ENCODE measurements around the gene SCLT1.

Gene SCLT1

DNA sequence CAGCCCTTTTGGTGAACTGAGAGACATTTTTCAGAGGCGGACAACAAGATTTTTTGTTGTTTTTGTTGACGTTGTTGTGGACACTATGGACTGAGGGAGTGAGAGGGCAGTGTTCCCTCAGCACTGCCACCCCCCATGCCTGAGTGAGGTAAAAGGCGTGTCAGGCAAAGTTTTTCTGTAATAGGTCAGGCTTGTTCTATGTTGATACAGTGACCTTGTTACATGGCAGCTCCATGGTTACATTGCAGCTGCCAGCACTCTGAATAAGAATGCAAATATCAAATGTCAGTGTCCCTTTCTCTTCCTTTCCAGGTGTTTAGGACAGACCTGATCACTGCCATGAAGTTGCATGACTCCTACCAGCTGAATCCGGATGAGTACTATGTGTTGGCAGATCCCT lies 247.3 kb downstream of the SCLT1 start:
- Histone ChIP-seq H3K9ac (ENCODE audit: insufficient read length, low read depth) (no peak overlapping the region), H3K4me1 (ENCODE audit: insufficient read depth, insufficient read length) (peaks cover 4% of the 10 kb centered on the region), H3K4me3 (ENCODE audit: insufficient read length, low read depth) (no peak overlapping the region), H3K36me3 (ENCODE audit: insufficient read depth, insufficient read length, low read length) (peaks cover 91% of the 10 kb centered on the region), H3K27me3 (ENCODE audit: insufficient read depth, insufficient read length) (no peaks in the 10 kb centered on the region), H3K9me3 (ENCODE audit: insufficient read depth, low read length) (no peaks in the 10 kb centered on the region)
- TF ChIP-seq YY1 (IDR thresholded peaks at IDR 0.05; ENCODE audit: insufficient read depth, insufficient read length) (no peak), SUZ12 (IDR thresholded peaks at IDR 0.05; ENCODE audit: extremely low read depth, insufficient read depth, insufficient read length) (no peak), ZNF274 (IDR thresholded peaks at IDR 0.05; ENCODE audit: low read depth, low read length) (no peak)
- DNase-seq (ENCODE audit: low read depth, low spot score): no peak

DNA sequence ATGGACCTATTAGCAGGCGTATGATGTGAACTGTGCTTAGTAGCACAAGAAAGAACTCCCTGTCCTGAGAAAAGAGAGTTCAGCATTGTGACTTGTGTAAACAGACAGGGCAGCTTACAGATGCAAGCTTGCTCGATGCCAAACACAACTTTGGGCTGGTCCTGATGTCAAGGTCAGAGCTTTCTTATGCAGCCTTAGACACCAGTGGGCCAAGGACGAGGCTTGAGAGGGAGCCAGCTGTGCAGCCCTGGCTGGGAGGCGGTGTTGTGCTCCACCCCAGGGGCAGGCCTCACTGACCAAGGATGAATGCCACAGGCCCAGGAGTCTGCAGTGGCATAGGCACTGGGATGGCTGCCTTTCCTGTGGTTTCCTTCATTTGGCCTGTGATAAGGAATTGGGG lies 248.4 kb downstream of the SCLT1 start:
- peaks cover 4% of the 10 kb centered on the region for H3K4me1 ChIP-seq (ENCODE audit: insufficient read depth, insufficient read length)
- TF ChIP-seq ZNF274 (IDR thresholded peaks at IDR 0.05; ENCODE audit: low read depth, low read length) (no peak), SUZ12 (IDR thresholded peaks at IDR 0.05; ENCODE audit: extremely low read depth, insufficient read depth, insufficient read length) (no peak), YY1 (IDR thresholded peaks at IDR 0.05; ENCODE audit: insufficient read depth, insufficient read length) (no peak)
- H3K9ac ChIP-seq (ENCODE audit: insufficient read length, low read depth): no peak overlapping the region
- H3K27me3 ChIP-seq (ENCODE audit: insufficient read depth, insufficient read length): no peaks in the 10 kb centered on the region
- DNase-seq (ENCODE audit: low read depth, low spot score): no peak
- no peaks in the 10 kb centered on the region for H3K9me3 ChIP-seq (ENCODE audit: insufficient read depth, low read length)
- H3K4me3 ChIP-seq (ENCODE audit: insufficient read length, low read depth): no peak overlapping the region
- peaks cover 90% of the 10 kb centered on the region for H3K36me3 ChIP-seq (ENCODE audit: insufficient read depth, insufficient read length, low read length)

DNA sequence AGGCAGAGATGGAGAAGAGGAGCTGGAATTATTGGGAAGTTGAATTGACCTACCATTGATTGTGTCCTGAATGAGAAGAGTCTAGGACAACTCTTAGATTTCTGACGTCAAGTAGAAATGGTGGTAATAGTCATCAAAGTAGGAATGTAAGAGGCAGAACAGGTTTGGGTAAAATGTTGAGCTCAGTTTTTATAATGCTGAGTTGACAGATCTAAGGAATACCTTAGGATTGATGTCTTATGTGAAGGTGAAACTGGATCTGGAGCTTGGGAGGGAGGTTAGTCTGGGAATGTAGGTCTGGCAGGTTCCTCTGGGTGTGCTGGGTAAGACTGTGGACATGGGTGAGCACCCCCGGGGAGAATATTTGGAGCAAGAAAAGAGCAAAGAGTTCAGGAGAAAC lies 251.9 kb downstream of the SCLT1 start:
- no peak overlapping the region for H3K9ac ChIP-seq (ENCODE audit: insufficient read length, low read depth)
- H3K36me3 ChIP-seq (ENCODE audit: insufficient read depth, insufficient read length, low read length): peaks cover 80% of the 10 kb centered on the region
- peaks cover 4% of the 10 kb centered on the region for H3K4me1 ChIP-seq (ENCODE audit: insufficient read depth, insufficient read length)
- no peaks in the 10 kb centered on the region for H3K27me3 ChIP-seq (ENCODE audit: insufficient read depth, insufficient read length)
- no peak for DNase-seq (ENCODE audit: low read depth, low spot score)
- TF ChIP-seq ZNF274 (IDR thresholded peaks at IDR 0.05; ENCODE audit: low read depth, low read length): no peak
- no peak for TF ChIP-seq SUZ12 (IDR thresholded peaks at IDR 0.05; ENCODE audit: extremely low read depth, insufficient read depth, insufficient read length)
- no peak for TF ChIP-seq YY1 (IDR thresholded peaks at IDR 0.05; ENCODE audit: insufficient read depth, insufficient read length)
- H3K9me3 ChIP-seq (ENCODE audit: insufficient read depth, low read length): no peaks in the 10 kb centered on the region
- no peak overlapping the region for H3K4me3 ChIP-seq (ENCODE audit: insufficient read length, low read depth)

DNA sequence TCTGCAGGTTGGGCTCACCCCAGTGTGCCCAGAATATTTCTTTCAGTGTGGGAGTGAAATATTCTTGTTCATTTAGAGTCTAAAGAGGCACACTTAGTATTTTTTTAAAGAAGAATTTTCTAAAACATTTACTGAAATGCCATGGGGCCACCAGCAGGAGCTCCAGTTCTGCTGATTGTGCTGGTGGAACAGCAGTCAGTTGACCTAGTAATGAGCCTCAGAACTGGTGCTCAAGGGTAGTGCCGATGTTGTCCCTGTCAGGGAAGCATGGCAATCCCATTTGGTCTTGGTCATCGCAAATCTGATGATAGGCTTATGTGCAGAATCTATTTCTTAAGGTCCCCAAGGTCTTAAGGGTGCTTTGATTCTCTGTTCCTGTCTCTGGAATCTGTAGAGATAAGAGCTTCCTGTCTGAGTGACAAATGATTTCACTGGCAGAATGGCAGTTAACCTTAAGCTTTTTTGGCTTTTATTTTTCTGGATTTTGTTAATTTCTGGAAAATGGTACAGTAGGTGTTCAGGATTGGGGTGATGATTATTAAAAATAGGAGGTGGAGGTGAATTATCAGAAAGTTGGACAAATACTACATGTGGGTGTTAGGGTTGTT lies 252.5 kb downstream of the SCLT1 start:
- no peaks in the 10 kb centered on the region for H3K27me3 ChIP-seq (ENCODE audit: insufficient read depth, insufficient read length)
- H3K9me3 ChIP-seq (ENCODE audit: insufficient read depth, low read length): no peaks in the 10 kb centered on the region
- DNase-seq (ENCODE audit: low read depth, low spot score): no peak
- TF ChIP-seq YY1 (IDR thresholded peaks at IDR 0.05; ENCODE audit: insufficient read depth, insufficient read length): no peak
- no peak for TF ChIP-seq ZNF274 (IDR thresholded peaks at IDR 0.05; ENCODE audit: low read depth, low read length)
- TF ChIP-seq SUZ12 (IDR thresholded peaks at IDR 0.05; ENCODE audit: extremely low read depth, insufficient read depth, insufficient read length): no peak
- H3K4me1 ChIP-seq (ENCODE audit: insufficient read depth, insufficient read length): no peaks in the 10 kb centered on the region
- H3K36me3 ChIP-seq (ENCODE audit: insufficient read depth, insufficient read length, low read length): peaks cover 77% of the 10 kb centered on the region
- H3K9ac ChIP-seq (ENCODE audit: insufficient read length, low read depth): no peak overlapping the region
- H3K4me3 ChIP-seq (ENCODE audit: insufficient read length, low read depth): no peak overlapping the region

DNA sequence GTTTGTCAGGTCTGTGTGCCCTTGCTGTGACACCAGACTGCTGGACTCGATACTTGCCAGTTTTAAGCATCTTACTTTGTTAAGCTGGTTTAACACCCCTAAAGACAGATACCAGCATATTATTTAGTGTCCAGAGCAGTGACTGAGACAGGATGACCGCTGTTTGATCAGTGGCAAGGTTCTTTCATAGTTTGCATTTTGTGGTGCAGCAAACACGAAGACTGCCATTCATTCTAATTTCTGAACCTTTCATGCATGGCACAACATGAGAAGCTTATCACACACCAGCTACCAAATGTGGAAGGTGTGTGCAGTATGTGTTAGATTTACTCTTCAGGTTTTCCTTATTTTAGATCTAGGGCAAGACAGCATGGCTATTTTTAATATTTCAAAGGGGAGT lies 255.7 kb downstream of the SCLT1 start:
- no peaks in the 10 kb centered on the region for H3K4me1 ChIP-seq (ENCODE audit: insufficient read depth, insufficient read length)
- no peak overlapping the region for H3K4me3 ChIP-seq (ENCODE audit: insufficient read length, low read depth)
- TF ChIP-seq SUZ12 (IDR thresholded peaks at IDR 0.05; ENCODE audit: extremely low read depth, insufficient read depth, insufficient read length): no peak
- no peak for TF ChIP-seq ZNF274 (IDR thresholded peaks at IDR 0.05; ENCODE audit: low read depth, low read length)
- no peak for TF ChIP-seq YY1 (IDR thresholded peaks at IDR 0.05; ENCODE audit: insufficient read depth, insufficient read length)
- H3K27me3 ChIP-seq (ENCODE audit: insufficient read depth, insufficient read length): no peaks in the 10 kb centered on the region
- no peak for DNase-seq (ENCODE audit: low read depth, low spot score)
- peaks cover 72% of the 10 kb centered on the region for H3K36me3 ChIP-seq (ENCODE audit: insufficient read depth, insufficient read length, low read length)
- no peak overlapping the region for H3K9ac ChIP-seq (ENCODE audit: insufficient read length, low read depth)
- no peaks in the 10 kb centered on the region for H3K9me3 ChIP-seq (ENCODE audit: insufficient read depth, low read length)

DNA sequence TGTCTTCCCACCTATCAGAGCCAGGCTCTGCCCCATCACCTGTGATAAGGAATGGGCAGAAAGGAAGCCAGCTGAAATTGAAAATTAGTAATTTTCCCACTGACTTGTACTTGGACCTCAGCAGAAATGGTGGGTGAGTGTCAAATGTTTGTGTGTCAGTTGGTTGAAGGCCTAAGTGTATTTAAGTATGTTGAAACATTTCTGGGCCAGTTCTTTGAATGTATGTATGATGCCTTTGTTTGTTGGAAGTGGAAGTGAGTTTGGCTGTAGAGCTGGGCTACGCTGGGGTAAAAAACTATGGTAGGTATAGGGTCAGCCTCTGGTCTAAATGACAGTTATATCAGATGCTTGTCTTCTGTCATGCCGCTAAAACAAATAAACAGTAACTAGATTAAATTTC lies 256.1 kb downstream of the SCLT1 start:
- H3K27me3 ChIP-seq (ENCODE audit: insufficient read depth, insufficient read length): no peaks in the 10 kb centered on the region
- TF ChIP-seq YY1 (IDR thresholded peaks at IDR 0.05; ENCODE audit: insufficient read depth, insufficient read length) (no peak), ZNF274 (IDR thresholded peaks at IDR 0.05; ENCODE audit: low read depth, low read length) (no peak), SUZ12 (IDR thresholded peaks at IDR 0.05; ENCODE audit: extremely low read depth, insufficient read depth, insufficient read length) (no peak)
- DNase-seq (ENCODE audit: low read depth, low spot score): no peak
- no peak overlapping the region for H3K4me3 ChIP-seq (ENCODE audit: insufficient read length, low read depth)
- no peaks in the 10 kb centered on the region for H3K4me1 ChIP-seq (ENCODE audit: insufficient read depth, insufficient read length)
- no peaks in the 10 kb centered on the region for H3K9me3 ChIP-seq (ENCODE audit: insufficient read depth, low read length)
- no peak overlapping the region for H3K9ac ChIP-seq (ENCODE audit: insufficient read length, low read depth)
- H3K36me3 ChIP-seq (ENCODE audit: insufficient read depth, insufficient read length, low read length): peaks cover 72% of the 10 kb centered on the region

DNA sequence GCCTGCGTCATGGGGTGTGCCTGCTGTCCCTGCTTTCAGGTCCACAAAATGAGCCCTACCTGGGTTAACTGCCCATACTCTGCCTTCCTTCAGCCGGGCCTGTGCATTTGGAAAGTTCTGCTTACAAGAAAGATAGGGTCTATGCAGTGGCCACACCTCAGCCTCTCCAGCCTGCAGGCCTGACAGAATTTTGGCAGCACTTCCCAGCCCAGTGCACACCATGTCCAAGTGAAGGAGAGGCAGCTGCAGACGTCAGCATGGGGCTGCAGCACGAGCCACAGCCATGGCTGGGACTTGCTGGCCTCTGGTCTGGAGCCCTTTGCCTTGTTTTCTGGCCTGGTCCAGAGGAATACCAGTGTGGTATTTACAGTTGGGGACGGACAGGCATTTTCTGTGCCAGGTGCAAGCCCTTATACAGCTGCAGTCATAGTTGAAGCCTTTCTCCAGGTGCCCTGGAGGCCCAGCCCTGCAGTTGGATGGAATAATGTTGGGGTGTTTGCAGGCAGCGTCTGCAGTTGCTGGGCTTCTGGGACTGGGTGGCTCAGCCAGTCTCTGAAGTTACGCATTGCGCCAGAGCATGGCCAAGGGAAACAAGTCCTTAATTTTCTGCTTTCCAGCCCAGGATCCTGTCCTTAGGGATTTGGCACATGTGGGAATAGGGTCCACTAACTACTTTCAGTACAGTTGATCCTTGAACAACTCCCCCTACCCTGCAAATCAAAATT lies 257.7 kb downstream of the SCLT1 start:
- DNase-seq (ENCODE audit: low read depth, low spot score): no peak
- no peak for TF ChIP-seq SUZ12 (IDR thresholded peaks at IDR 0.05; ENCODE audit: extremely low read depth, insufficient read depth, insufficient read length)
- TF ChIP-seq YY1 (IDR thresholded peaks at IDR 0.05; ENCODE audit: insufficient read depth, insufficient read length): no peak
- no peak for TF ChIP-seq ZNF274 (IDR thresholded peaks at IDR 0.05; ENCODE audit: low read depth, low read length)
- no peaks in the 10 kb centered on the region for H3K9me3 ChIP-seq (ENCODE audit: insufficient read depth, low read length)
- H3K4me1 ChIP-seq (ENCODE audit: insufficient read depth, insufficient read length): peaks cover 2% of the 10 kb centered on the region
- H3K36me3 ChIP-seq (ENCODE audit: insufficient read depth, insufficient read length, low read length): peaks cover 67% of the 10 kb centered on the region
- H3K9ac ChIP-seq (ENCODE audit: insufficient read length, low read depth): no peak overlapping the region
- H3K4me3 ChIP-seq (ENCODE audit: insufficient read length, low read depth): no peak overlapping the region
- H3K27me3 ChIP-seq (ENCODE audit: insufficient read depth, insufficient read length): no peaks in the 10 kb centered on the region

Measured in NT2/D1 (cell line).